Measurements from ENCODE around the gene PDE6H.

Gene PDE6H

DNA sequence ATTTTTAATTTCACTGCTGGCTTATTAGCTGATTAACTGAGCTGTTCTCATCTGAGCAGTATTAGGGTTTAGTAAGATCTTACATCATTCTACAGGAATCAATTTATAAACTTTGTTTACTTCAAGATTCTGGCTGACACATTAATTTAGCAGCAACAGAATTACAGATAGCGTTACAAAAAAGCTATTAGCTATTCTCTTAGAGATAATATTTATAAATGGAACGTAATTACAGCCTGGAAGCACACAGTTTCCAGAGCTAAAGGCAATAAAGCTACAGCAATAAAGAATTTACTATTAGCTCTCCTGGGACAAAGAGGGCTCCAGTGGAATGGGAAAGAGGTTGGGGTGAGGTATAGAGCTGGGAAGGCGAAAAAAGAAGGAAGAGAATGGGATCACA lies 34.7 kb downstream of the PDE6H start:
- DNase-seq = no peak

GRCh38 chr12:15011162-15011561 lies 38.3 kb downstream of the PDE6H start:
- DNase-seq = no peak

DNA sequence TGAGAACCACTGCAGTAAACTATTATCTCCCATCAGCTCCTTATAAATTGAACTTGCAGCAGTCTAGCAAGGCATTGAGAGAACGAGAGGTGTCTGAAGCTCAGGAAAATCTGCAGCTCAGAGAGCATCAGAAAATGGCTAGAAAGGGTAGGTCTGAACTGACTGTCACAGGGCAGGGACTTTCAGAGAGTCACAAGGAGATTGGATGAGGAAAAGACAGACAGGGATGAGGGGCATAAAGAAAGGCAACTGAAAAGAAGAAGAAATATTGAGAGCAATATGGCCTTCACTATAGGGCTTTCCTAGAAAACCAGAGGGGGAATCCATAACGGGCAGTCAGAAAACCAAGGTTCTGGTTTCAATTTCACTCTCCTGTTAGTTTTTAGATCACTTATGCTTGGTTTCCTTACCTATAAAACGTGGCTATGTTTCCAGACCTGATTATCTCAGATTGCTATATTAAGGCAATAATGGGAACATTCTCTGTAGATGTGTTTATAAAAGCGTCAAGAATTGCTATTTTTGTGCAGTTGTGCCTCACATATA lies 40.9 kb downstream of the PDE6H start:
- DNase-seq = no peak

DNA sequence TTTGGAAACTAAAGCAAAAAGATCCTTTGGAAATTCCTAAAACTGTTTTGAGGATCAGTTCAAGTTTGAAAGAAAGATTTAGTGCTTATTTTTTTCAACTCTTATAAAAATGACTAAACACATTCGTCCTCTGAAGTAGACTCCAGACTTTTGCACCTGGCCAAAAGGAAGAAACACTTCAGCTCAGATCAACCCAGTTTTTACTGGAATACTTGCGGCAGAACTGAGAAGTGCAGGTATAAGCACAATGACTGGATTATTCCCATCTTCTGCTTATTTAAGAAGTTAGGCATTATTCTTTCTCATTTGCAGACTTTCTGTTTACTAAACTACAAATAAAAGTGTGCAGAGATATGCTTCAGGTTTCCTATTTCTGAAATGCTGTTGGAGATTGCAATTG lies 41.9 kb downstream of the PDE6H start:
- DNase-seq = no peak

GRCh38 chr12:15015121-15015520 lies 42.3 kb downstream of the PDE6H start:
- DNase-seq = no peak

GRCh38 chr12:15020156-15020555 lies 47.3 kb downstream of the PDE6H start:
- no peak for DNase-seq
